ENCODE results near the gene SCN1B.
"Not testable (repeated sequence)": the region's sequence is repeated elsewhere in the genome, so short reads cannot be mapped to it uniquely, and the experiment has no call there.

SCN1B gene

DNA sequence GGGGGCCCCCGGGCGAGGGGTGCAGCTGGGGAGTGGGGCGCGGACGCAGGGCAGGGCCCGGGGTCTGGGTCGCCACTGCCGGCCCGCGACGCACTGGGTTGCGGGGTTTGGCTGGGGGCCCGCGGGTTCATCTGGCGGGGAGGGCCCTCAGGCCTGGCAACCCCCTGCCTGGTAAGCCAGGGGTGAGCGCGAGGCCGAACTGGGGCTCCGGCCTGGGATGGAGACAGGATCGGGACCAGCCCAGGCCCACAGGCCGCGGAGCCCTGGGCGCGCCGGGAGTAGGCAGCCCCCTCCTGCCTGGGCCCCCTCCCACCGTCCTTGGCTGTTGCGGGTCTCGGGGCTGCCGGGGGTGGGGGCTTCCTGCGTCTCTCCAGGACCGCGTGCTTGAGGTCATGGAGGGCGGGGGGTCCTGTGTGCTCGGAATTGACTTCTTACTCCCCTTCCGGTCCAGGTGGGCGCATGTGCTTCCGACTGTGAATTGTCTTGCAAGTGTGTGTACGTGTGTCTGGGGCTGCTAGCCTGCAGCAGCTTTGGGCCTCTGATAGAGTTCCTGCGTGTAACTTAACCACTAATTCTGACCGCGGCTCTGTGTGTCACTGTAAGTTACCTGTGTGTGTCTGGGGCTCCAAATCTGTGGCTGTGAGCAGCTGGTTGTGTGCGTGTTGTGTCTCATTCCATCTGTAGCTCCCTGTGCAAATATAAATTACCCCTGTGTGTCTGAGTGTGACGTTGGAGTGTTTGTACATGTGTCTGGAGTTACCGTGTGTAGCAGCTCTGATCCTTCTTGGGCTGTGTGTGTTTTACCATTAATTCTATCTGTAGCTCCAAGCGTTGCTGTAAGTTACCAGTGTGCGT is 29.4 kb upstream of the SCN1B start:
- H3K9me3 ChIP-seq (ENCODE audit: control insufficient read depth in 5 of 5, low read length in 5 of 5): no peaks in the 10 kb centered on the region
- no peaks in the 10 kb centered on the region for H3K27me3 ChIP-seq (ENCODE audit: control insufficient read depth in 5 of 5, insufficient read depth in 4 of 5, low read length in 5 of 5)
- H3K4me1 ChIP-seq (ENCODE audit: control insufficient read depth in 5 of 5, insufficient read depth in 5 of 5, low read length in 5 of 5): peaks cover 12 to 72% (median 47%) of the 10 kb centered on the region in 5 donors
- H3K9ac ChIP-seq (ENCODE audit: low read length in 5 of 5): peak overlapping the region; percentile 83 to 88 (median 87)
- H3K4me3 ChIP-seq (ENCODE audit: low read depth in 1 of 5, low read length in 5 of 5): peak overlapping the region; percentile 74 to 94 (median 84)
- peak overlapping the region; percentile 84 for H3K27ac ChIP-seq (ENCODE audit: low read depth, low read length)
- H3K36me3 ChIP-seq (ENCODE audit: control insufficient read depth in 5 of 5, insufficient read depth in 5 of 5, low read length in 5 of 5): peaks cover 0 to 14% (median 13%) of the 10 kb centered on the region in 5 donors

GRCh38 chr19:35002037-35002535 is 28.2 kb upstream of the SCN1B start:
- Histone ChIP-seq H3K27me3 (ENCODE audit: control insufficient read depth in 5 of 5, insufficient read depth in 4 of 5, low read length in 5 of 5) (no peaks in the 10 kb centered on the region), H3K4me3 (ENCODE audit: low read depth in 1 of 5, low read length in 5 of 5) (peak overlapping the region in 4 of 5 donors; percentile 40 to 94 (median 77)), H3K9me3 (ENCODE audit: control insufficient read depth in 5 of 5, low read length in 5 of 5) (no peaks in the 10 kb centered on the region), H3K4me1 (ENCODE audit: control insufficient read depth in 5 of 5, insufficient read depth in 5 of 5, low read length in 5 of 5) (peaks cover 12 to 66% (median 44%) of the 10 kb centered on the region in 5 donors), H3K27ac (ENCODE audit: low read depth, low read length) (no peak overlapping the region), H3K36me3 (ENCODE audit: control insufficient read depth in 5 of 5, insufficient read depth in 5 of 5, low read length in 5 of 5) (peaks cover 0 to 26% (median 19%) of the 10 kb centered on the region in 5 donors), H3K9ac (ENCODE audit: low read length in 5 of 5) (peak overlapping the region in 3 of 5 donors; percentile 5 to 65 (median 51))

DNA sequence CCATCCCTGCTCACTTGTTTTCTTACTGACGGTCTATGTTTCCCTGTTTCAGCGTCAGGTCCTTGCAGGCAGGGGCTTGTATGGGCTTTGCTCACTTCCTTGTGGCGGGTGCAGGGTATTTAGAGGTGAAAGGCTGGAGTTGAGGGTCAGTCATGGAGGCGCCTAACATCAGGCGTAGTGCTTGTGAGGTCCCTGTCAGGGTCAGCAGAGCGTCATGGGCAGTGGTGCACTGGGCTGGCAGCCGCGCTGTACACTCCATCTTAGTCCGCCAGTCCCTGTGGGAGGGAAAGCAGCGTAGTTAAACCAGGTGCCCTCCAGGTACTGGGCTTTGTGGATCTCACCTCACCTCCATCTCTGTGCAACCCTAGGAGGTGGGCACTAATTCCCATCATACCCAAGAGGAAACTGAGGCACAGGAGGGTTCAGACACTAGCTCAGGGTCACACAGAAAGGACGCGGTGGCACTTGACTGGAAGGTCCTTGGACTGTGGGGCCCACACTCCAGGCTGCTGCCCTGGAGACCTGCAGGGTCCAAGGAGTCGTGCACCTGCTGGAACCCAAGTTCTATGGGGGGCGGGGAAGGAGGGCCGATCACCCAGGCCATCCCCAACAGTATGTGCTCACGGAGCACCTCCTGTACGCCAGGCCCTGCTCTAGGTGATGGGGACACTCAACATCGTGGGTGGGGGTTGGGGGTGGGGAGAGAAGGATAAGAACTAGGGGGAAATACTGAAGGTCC is 25.6 kb upstream of the SCN1B start:
- Histone ChIP-seq H3K9me3 (ENCODE audit: control insufficient read depth in 5 of 5, low read length in 5 of 5) (no peaks in the 10 kb centered on the region), H3K27me3 (ENCODE audit: control insufficient read depth in 5 of 5, insufficient read depth in 4 of 5, low read length in 5 of 5) (no peaks in the 10 kb centered on the region), H3K4me3 (ENCODE audit: low read depth in 1 of 5, low read length in 5 of 5) (no peak overlapping the region), H3K9ac (ENCODE audit: low read length in 5 of 5) (no peak overlapping the region), H3K27ac (ENCODE audit: low read depth, low read length) (no peak overlapping the region), H3K36me3 (ENCODE audit: control insufficient read depth in 5 of 5, insufficient read depth in 5 of 5, low read length in 5 of 5) (peaks cover 0 to 32% (median 27%) of the 10 kb centered on the region in 5 donors), H3K4me1 (ENCODE audit: control insufficient read depth in 5 of 5, insufficient read depth in 5 of 5, low read length in 5 of 5) (peaks cover 9 to 52% (median 35%) of the 10 kb centered on the region in 5 donors)

DNA sequence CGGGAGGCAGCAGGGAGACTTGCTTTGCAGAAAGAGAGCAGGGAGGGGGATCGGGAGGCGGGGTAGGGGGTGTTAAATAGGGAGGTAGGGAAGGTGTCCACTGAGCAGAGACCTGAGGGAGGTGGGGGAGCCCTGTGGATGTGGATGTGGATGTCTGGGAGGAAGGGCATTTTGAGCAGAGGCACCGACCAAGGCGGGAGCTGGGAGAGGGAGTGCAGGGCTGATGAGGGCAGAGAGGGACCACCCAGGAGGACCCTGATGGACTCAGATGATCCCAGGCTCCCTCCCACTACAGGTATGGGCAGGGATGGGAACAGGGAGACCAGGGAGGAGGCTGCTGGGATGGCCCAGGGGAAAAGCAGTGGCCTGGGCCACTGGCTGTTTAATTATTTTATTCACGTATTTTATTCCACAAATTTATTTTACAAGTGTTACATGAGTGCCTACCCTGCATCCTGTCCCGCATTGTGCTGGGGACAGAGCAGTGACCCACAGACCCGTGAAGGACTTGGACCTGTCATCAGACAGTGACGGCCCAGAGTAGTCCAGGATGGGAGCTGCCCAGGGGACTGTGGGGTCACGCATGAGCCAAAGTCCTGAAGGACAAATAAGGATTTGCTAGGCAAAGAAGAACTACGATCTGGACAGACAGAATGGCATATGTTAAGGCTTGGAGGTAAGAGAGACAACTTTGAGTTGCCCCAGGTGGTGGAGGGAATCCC is 24.9 kb upstream of the SCN1B start:
- Histone ChIP-seq H3K9me3 (ENCODE audit: control insufficient read depth in 5 of 5, low read length in 5 of 5) (no peaks in the 10 kb centered on the region), H3K4me1 (ENCODE audit: control insufficient read depth in 5 of 5, insufficient read depth in 5 of 5, low read length in 5 of 5) (peaks cover 9 to 51% (median 33%) of the 10 kb centered on the region in 5 donors), H3K36me3 (ENCODE audit: control insufficient read depth in 5 of 5, insufficient read depth in 5 of 5, low read length in 5 of 5) (peaks cover 0 to 39% (median 34%) of the 10 kb centered on the region in 5 donors)

DNA sequence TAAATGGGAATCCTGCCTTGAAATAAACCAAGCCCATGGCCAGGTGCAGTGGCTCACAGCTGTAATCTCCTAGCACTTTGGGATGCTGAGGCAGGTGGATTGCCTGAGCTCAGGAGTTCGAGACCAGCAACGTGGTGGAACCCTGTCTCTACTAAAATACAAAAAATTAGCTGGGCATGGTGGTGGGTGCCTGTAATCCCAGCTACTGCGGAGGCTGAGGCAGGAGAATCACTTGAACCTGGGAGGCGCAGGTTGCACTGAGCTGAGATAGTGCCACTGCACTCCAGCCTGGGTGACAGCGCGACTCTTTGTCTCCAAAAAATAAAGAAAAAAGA is 24.3 kb upstream of the SCN1B start:
- H3K27ac ChIP-seq (ENCODE audit: low read depth, low read length); H3K9me3 ChIP-seq (ENCODE audit: control insufficient read depth in 5 of 5, low read length in 5 of 5); H3K9ac ChIP-seq (ENCODE audit: low read length in 5 of 5); H3K27me3 ChIP-seq (ENCODE audit: control insufficient read depth in 5 of 5, insufficient read depth in 4 of 5, low read length in 5 of 5); H3K4me3 ChIP-seq (ENCODE audit: low read depth in 1 of 5, low read length in 5 of 5): not testable (repeated sequence)
- H3K4me1 ChIP-seq (ENCODE audit: control insufficient read depth in 5 of 5, insufficient read depth in 5 of 5, low read length in 5 of 5): peaks cover 8 to 49% (median 29%) of the 10 kb centered on the region in 5 donors
- peaks cover 0 to 45% (median 38%) of the 10 kb centered on the region in 5 donors for H3K36me3 ChIP-seq (ENCODE audit: control insufficient read depth in 5 of 5, insufficient read depth in 5 of 5, low read length in 5 of 5)

More for the DNA sequence above, 24.9 kb upstream of the SCN1B start:
- H3K27me3 ChIP-seq (ENCODE audit: control insufficient read depth in 5 of 5, insufficient read depth in 4 of 5, low read length in 5 of 5): no peaks in the 10 kb centered on the region
- H3K4me3 ChIP-seq (ENCODE audit: low read depth in 1 of 5, low read length in 5 of 5): no peak overlapping the region
- H3K9ac ChIP-seq (ENCODE audit: low read length in 5 of 5): no peak overlapping the region
- no peak overlapping the region for H3K27ac ChIP-seq (ENCODE audit: low read depth, low read length)

DNA sequence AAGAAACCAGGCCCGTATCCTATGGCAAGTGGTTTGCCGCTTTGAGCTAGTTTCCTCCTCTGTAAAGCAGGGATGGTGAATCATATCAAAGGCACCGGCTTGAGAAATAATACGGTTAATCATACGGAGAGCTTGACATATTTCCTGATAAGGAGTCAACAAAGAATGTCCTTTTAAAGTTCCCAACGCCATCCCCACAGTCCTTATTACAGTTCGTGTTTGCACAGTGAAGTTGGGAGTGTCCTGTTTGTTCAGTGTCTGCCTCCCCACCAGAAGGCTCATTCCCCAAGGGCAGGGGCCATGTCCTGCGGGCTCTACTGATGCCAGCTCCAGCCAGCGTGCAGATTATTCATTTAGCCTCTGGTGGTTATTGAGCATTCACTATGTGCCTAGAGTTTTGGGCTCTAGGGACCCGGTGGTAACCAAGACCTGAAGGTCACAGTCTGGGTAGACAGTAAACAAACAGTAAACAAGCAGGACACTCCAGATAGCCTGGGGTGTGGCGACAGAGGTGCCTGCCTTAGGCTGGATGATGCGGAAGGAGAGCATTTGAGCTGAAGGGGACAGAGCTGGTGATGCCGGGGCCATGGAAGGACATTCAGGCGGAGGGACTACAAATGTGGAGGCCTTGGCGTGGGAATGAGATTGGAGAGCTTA is 23.8 kb upstream of the SCN1B start:
- H3K27ac ChIP-seq (ENCODE audit: low read depth, low read length): no peak overlapping the region

DNA sequence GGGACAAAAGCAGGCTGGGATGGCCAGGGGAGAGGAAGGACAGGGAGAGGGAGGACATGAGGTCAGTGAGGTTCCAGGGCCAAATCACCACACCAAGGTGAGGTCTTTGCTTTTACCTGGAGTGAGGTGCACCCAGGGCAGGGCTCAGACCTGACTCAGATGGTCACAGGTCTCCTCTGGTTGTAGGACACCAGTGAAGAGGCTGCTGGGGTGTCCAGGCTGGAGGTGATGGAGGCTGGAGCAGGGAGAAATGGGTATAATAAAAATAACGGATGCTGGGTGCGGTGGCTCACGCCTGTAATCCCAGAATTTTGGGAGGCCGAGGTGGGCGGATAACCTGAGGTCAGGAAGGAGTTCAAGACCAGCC is 23.3 kb upstream of the SCN1B start:
- Histone ChIP-seq H3K27ac (ENCODE audit: low read depth, low read length) (no peak overlapping the region), H3K4me1 (ENCODE audit: control insufficient read depth in 5 of 5, insufficient read depth in 5 of 5, low read length in 5 of 5) (peaks cover 3 to 47% (median 19%) of the 10 kb centered on the region in 5 donors)

More for the DNA sequence above, 23.8 kb upstream of the SCN1B start:
- H3K4me3 ChIP-seq (ENCODE audit: low read depth in 1 of 5, low read length in 5 of 5): no peak overlapping the region
- H3K9ac ChIP-seq (ENCODE audit: low read length in 5 of 5): no peak overlapping the region
- peaks cover 6 to 47% (median 24%) of the 10 kb centered on the region in 5 donors for H3K4me1 ChIP-seq (ENCODE audit: control insufficient read depth in 5 of 5, insufficient read depth in 5 of 5, low read length in 5 of 5)
- no peaks in the 10 kb centered on the region for H3K9me3 ChIP-seq (ENCODE audit: control insufficient read depth in 5 of 5, low read length in 5 of 5)
- peaks cover 0 to 50% (median 43%) of the 10 kb centered on the region in 5 donors for H3K36me3 ChIP-seq (ENCODE audit: control insufficient read depth in 5 of 5, insufficient read depth in 5 of 5, low read length in 5 of 5)
- no peaks in the 10 kb centered on the region for H3K27me3 ChIP-seq (ENCODE audit: control insufficient read depth in 5 of 5, insufficient read depth in 4 of 5, low read length in 5 of 5)

GRCh38 chr19:35007427-35007826 is 22.8 kb upstream of the SCN1B start:
- not testable (repeated sequence) for H3K9ac ChIP-seq (ENCODE audit: low read length in 5 of 5); H3K9me3 ChIP-seq (ENCODE audit: control insufficient read depth in 5 of 5, low read length in 5 of 5); H3K27ac ChIP-seq (ENCODE audit: low read depth, low read length); H3K4me3 ChIP-seq (ENCODE audit: low read depth in 1 of 5, low read length in 5 of 5); H3K27me3 ChIP-seq (ENCODE audit: control insufficient read depth in 5 of 5, insufficient read depth in 4 of 5, low read length in 5 of 5)
- H3K36me3 ChIP-seq (ENCODE audit: control insufficient read depth in 5 of 5, insufficient read depth in 5 of 5, low read length in 5 of 5): peaks cover 0 to 56% (median 48%) of the 10 kb centered on the region in 5 donors
- H3K4me1 ChIP-seq (ENCODE audit: control insufficient read depth in 5 of 5, insufficient read depth in 5 of 5, low read length in 5 of 5): peaks cover 0 to 48% (median 19%) of the 10 kb centered on the region in 5 donors

More for the DNA sequence above, 23.3 kb upstream of the SCN1B start:
- Histone ChIP-seq H3K9me3 (ENCODE audit: control insufficient read depth in 5 of 5, low read length in 5 of 5) (no peaks in the 10 kb centered on the region), H3K36me3 (ENCODE audit: control insufficient read depth in 5 of 5, insufficient read depth in 5 of 5, low read length in 5 of 5) (peaks cover 0 to 54% (median 46%) of the 10 kb centered on the region in 5 donors), H3K27me3 (ENCODE audit: control insufficient read depth in 5 of 5, insufficient read depth in 4 of 5, low read length in 5 of 5) (no peaks in the 10 kb centered on the region), H3K9ac (ENCODE audit: low read length in 5 of 5) (no peak overlapping the region), H3K4me3 (ENCODE audit: low read depth in 1 of 5, low read length in 5 of 5) (no peak overlapping the region)

- Histone ChIP-seq H3K36me3 (ENCODE audit: control insufficient read depth in 5 of 5, insufficient read depth in 5 of 5, low read length in 5 of 5) (peaks cover 0 to 58% (median 51%) of the 10 kb centered on the region in 5 donors), H3K4me1 (ENCODE audit: control insufficient read depth in 5 of 5, insufficient read depth in 5 of 5, low read length in 5 of 5) (peaks cover 0 to 48% (median 21%) of the 10 kb centered on the region in 5 donors), H3K27ac (ENCODE audit: low read depth, low read length) (no peak overlapping the region), H3K4me3 (ENCODE audit: low read depth in 1 of 5, low read length in 5 of 5) (no peak overlapping the region), H3K9me3 (ENCODE audit: control insufficient read depth in 5 of 5, low read length in 5 of 5) (no peaks in the 10 kb centered on the region), H3K27me3 (ENCODE audit: control insufficient read depth in 5 of 5, insufficient read depth in 4 of 5, low read length in 5 of 5) (no peaks in the 10 kb centered on the region), H3K9ac (ENCODE audit: low read length in 5 of 5) (no peak overlapping the region)
Measured at GRCh38 chr19:35008891-35009341, 21.4 kb upstream of the SCN1B start.

Data from subcutaneous abdominal adipose tissue (tissue), 5 donors.